AG08396 (cell line): Measurements from ENCODE around the gene BST1.

Experiments
- DNase-seq: peaks from one replicate; pipeline ENCODE4 v3.0.0; 2012; ENCODE audit warnings: low spot score, mixed read lengths

Gene BST1, protein sequence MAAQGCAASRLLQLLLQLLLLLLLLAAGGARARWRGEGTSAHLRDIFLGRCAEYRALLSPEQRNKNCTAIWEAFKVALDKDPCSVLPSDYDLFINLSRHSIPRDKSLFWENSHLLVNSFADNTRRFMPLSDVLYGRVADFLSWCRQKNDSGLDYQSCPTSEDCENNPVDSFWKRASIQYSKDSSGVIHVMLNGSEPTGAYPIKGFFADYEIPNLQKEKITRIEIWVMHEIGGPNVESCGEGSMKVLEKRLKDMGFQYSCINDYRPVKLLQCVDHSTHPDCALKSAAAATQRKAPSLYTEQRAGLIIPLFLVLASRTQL

DNA sequence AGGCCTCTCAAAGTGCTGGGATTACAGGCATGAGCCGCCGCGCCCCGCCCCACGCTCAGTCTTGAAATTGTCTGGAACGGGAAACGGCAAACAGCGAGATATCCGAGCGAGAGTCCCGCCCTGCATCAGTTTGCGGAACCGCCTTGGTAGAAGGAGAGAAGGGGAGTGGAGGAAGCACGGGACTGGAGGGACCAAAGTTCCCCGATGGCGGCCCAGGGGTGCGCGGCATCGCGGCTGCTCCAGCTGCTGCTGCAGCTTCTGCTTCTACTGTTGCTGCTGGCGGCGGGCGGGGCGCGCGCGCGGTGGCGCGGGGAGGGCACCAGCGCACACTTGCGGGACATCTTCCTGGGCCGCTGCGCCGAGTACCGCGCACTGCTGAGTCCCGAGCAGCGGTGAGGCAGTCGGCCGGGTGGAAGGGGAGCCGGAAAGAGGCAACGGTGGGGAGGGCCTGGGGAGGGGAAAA, at the start of gene BST1:
Gene BST1 (plus strand): TSS at position 125 of the 463 bp plus-strand sequence. CDS start 80 bp downstream, at position 205.
- DNase-seq: peak; percentile 62

DNA sequence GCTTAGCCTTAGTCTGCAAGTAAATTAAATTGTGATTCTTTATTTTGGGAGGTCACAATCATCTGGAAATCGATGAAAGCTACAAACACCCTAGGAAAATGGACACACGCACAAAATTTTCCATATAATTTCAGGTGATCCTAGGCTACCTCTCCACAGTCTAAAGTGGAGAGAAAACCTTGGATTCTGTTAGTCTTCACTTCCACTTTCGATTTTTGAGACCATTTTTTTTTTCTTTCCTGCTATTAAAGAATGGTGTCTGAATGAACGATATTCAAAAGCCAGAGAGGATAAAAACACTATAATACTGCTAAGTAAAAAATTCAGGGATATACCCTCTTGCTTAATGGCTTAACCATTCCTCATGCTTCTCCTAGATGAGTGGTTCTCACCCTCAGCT, 49.4 kb upstream of the BST1 start:
- no peak for DNase-seq

DNA sequence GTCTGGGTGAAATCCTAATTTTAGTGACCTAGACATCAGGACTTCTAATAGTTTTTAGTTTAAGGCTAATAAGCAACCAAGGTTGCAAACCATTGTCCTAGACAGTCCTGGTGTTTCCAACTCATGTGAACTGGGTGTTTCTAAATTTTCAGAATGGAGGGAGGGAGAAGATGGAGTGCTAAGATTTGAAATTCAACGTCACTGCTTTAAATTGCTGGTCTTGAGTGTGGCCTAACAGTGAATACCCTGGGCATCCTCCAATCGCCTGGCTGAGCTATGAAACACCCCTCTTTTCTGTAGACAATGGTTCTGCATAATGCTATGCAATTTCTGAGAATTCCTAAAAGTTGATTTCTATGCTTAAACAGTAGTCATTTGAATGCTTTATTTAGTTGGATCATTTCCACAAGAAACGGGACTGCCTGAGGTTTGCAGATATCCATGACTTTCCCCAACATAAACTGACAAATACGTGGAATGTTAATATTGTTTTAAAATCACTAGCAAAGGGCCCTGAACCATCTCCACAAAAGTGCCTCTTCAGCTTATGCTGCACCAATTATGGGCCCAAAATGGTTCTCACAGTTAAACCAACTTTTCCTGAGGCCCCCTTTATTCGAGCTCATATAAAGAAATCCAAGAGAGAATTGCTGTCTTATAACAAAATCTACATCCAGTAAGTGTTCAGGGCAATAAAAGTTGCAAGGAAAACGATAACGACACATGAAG, 48.8 kb upstream of the BST1 start:
- DNase-seq: peak; percentile 43

DNA sequence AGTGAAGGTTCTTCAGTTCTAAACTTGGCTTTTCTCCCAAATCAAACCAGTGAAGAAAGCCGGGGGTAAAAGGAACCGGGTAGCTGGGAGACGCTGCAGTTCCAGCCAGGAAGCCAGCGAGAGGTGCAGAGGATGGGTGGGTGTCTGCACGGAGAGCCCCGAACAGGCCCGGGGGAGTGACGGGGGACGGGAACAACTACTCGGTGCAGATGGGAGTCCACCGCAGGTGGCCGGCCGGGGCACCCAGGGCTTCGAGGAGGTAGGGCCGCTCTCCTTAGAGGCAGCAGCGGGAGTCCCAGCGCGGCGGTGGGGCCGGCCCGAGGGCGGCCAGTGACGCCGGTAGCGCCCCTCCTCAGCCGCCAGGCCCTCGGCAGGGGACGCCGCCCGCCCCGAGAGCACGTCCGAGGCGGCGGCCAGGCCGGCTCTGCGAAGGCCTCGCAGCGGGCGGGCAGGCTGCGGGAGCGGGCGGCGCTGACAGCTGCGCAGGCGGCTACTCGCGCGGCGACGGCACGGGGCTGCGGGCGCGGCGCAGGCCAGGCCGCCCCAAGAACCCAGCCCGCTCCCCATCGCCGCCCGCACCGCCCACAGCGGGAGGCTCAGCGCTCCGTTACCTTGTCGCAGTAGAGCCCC, 48.2 kb upstream of the BST1 start:
- peak; percentile 65 for DNase-seq

DNA sequence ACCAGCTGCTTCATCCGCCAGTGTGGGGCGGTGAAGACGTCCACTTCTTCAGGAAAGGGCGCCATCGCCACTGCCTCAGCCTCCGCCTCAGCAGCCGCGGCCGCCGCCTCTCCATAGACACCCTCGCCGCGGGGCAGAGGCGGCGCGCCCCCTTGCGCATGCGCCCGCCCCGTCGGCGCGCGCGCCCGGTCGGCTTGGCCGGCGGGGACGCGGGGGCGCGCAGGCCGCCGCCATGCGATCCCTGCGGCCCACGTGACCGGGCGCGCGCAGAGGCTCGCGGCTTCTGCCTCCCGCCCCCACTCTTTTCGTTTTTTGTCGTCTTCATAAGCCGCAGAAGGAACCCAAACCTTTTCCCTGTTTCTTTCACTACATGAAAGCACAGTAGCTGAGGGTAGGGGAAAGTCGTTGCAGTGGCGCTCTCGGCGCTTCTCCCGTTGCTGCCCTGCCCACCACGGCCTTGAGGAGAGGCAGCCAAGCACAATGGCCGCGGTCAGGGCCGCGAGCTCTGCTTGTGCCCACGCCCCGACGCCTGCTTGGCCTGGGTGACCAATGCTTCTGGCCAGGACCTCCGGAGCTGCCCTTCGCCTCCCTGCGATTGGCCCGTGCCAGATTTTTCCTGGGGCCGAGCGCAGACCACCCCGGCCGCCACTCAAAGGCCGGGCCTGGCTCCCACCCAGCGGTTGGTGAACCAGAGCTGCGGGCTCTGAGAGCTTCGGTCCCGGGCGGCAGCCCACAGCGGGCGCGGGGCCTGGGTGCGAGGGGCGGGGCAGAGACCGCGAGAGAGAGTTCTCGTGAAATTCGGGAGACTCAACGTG, 47.4 kb upstream of the BST1 start, which contains the start of gene FBXL5:
Gene FBXL5 (minus strand): TSS at position 135 of the 815 bp plus-strand sequence. CDS start 70 bp downstream, at position 65.
- DNase-seq: peak; percentile 98

DNA sequence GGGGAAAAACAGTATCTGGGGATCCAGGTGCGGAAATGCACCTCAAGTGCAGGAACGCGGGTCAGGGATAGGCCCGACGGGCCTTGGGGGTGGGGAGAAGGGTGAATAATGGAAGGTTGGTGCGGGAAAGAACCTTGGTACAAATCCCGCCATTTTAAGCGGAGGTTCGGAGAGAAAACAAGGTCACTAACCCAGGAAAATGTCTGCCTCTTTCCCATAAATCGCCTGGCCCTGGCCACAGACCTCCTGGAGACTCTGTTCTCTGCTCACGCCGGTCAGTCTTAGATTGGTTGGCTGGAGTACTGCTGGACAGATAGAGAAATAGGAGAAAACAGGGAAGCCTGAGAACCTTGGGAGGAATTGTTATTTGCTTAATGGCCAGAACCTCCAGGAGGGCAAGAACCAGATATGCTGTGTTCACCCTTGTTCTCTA, 46.8 kb upstream of the BST1 start:
- DNase-seq: no peak

DNA sequence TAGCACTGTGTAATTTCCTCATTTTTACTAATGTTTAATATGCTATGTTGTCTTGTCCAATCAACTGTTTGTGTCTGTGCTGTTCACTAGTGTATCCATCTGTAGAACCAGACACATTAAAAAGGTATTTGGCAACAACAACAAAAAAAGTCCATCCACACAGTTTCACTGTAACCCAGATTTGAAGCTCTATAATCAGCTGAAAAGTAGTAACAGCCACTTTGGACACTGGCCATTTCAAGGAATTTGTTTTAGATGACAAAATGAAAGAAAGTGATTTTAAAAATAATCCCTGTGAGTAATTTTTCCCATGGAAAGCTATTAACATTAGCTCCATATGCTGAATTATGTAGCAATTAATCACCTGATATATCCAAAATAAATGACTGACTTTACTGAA, 45.5 kb upstream of the BST1 start:
- DNase-seq: no peak

DNA sequence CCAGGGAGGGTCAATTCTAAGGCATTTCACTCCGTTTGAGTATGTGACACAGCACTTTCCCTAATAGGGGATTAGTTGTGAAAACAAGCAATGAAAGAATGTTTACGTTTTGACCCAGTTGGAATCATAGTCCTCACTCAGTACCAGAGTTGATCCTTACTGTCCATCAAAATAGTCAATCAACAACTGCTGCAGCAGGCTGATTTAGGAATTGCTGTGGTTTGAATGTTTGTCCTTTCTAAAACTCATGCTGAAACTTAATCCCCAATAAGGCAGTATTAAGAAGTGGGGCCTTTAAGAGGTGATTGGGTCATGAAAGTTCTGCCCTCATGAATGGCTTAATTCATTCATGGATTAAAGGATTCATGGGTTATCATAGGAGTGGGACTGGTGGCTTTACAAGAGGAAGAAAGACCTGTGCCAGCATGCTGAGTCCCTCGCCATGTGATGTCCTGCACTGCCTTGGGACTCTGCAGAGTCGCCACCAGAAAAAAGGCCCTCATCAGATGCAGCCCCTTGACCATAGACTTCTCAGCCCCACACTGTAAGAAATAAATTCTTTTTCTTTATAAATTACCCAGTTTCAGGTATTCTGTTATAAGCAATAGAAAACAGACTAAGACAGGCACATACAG, 44.6 kb upstream of the BST1 start:
- no peak for DNase-seq

DNA sequence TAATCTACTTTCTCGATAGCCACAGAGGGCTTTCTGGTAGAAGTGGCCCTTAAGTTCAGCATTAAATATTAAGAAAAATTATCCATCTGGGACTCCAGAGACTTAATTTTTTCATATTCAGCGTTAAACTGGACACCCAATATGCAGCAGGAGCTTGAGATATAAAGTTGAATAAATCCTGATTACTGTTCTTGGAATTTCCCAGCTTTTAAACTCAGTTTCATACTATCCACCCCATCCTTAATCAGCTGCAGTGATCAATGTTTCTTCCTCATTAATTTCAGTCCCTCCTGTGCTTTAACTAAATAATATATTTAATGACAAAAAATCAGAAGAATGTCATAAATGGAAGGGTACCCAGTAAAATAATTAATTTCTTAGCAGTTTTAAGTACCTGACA, 44.1 kb upstream of the BST1 start:
- no peak for DNase-seq

DNA sequence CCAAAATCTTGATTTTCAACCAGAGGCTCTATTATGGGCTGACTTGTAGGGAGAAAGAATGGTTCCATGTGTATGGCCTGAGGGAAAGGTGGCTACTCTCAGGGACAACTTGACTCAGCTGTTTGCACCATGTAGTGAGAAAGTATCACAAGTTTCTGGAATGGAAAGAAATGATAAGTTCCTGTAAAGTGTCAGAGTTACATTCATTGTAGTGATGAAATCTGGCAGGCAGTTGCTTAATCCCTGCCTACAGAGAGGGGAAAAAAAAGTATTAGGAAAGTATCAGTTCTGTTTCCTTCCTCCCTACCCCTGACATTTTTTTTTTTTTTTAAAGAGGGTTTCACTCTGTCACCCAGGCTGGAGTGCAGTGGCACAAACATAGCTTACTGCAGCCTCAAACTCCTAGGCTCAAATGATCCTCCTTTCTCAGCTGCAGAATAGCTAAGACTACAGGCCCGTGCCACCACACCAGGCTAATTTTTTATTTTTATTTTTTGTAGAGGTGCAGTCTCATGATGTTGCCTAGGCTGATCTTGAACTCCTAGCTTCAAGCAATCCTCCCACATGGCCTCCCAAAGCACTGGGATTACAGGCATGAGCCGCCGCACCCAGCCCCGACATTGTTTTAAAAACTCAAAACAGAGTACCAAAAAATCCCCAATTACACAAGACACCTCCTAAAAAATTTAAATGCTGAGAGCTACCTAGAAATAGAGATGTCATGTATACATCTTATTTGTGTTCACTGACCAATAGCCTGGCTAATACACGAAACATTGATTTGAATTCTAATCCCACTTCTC, 42.9 kb upstream of the BST1 start:
- peak; percentile 14 for DNase-seq

DNA sequence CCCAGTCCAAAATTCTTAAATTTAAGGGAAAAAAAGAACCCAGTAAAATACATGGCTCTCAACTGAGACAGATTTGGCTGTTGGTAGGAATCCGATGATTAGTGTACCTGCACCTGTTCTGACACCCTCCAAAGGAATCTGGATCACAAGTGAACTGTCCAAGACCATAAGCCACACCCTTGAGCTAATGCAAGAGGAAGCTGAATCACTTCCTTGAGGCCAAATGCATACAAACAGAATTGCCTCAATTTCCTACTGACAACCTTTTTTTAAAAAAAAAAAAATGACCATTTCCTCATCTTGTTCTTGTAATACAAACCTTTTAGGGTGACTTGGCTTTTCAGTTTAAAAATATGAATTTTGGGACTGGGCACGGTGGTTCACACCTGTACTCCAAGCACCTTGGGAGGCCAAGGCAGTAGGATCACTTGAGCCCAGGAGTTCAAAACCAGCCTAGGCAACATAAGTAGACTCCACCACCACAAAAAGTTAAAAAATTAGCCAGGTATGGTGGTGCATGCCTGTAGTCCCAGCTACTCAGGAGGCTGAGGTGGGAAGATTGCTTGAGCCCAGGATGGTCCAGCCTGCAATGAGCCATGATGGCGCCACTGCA, 37.0 kb upstream of the BST1 start:
- DNase-seq: no peak

DNA sequence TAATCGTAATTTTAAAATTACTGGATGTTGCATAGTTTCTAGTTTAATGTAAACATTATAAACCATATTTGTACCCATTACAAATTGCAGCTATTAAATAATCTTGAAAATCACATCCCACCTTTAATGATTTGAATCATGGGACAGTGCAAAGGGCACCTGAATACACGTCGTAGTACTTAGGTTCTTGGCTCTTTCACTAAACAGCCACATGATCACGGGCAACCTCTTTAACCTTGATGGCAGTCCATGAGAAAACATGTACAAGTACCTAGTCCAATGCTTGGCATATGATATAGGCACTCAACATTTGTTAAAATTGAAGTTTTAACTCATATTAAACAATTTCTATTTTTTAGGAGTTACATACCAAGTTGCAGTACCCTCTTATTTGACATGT, 35.9 kb upstream of the BST1 start:
- DNase-seq: no peak

DNA sequence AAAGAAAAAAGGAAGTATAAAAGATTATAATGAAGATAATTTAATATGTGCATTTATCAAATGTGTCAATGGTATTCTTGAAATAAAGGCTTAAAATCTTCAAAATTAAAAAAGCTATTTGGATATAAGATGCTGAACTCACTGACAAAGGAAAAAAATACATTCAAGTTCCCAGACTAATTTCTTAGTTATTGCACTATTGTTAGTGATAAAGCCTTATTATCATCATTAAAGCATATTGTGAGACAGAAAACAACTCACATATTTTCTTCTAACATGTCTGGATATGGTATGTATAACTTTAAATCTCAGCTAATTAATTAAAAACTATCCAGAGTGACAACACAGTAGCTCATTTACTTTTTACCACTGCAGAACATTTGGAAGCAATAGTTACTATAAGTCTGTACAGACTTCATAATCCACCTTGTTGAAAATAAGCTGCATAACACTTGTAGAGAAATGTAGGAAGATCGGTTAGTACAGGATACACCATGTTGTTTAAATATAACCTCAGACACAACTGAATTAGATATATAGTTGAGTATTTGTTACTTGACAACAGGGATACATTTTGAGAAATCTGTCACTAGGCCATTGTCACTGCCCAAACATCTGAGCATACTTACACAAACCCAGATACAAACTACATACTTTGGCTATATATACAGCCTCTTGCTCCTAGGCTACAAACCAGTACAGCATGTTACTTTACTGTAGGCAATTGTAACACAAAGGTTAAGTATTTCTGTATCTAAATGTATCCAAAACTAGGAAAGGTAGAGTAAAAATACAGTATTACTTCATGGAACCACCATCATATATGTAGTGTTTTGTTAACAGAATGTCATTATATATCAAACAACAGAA, 34.1 kb upstream of the BST1 start:
- no peak for DNase-seq

DNA sequence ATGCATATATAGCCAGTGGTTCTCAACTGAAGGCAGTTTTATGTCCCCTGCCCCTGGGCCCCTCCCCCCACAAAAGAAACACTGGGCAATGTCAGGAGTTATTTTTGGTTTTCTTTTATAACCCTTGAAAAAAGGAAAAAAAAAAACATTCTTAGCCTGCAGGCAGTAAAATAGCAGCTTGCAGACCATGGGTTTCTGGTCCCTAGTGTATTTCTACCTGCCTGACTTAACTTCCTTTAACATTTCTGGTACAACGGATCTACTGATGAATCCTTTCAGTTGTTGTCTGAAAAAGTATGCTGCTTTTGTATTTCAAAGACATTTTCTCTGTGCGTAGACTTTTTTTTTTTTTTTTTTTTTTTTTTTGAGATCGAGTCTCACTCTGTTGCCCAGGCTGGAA, 32.3 kb upstream of the BST1 start:
- DNase-seq: no peak

DNA sequence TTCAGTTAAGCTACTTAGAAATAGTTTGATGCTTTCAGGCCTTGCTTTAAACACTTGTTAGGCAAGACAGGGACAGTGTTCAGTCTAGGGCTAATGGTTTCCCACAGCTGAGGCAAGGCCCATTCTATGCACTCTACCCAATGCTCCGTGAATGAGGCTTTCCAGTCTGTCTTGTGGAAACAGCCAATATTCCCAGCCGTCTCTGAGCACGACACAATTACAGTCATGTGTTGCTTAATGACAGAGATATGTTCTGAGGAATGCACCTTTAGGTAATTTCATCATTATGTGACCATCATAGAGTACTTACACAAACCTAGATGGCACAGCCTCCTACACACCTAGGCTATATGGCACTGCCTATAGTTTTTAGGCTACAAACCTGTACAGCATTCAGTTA, 30.8 kb upstream of the BST1 start:
- DNase-seq: no peak

DNA sequence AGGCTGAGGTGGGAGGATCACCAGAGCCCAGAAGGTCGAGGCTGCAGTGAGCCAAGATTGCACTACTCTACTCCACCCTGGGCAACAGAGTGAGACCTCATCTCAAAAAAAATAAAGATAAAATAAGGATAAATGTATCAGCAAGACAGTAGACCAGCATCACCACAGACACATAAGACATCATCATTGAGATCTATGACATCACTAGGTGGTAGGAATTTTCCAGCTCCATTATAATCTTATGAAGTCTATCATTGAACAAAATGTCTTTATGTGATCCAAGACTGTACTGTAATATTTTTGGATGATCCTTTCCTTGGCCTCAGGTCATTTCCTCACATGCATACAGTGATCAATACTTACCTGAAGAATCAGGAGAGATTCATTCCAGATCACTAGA, 29.5 kb upstream of the BST1 start:
- DNase-seq: no peak

DNA sequence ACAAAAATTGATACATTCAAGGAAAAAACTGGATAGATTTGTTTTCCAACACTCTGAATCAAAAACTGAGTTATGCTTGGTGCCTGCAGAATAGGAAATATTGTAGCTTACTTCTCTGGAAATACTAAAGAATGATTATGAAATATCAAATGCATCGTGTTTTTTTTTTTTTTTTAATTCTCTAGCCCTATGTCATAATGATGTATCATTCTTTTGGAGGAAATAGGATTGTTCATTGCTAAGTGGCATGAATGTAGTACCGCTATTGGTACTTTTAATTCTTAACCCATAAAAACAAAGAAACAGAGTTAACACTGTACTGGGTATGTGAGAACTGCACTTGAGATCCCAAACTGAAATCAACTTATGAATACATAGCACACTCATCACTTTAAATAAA, 28.8 kb upstream of the BST1 start:
- DNase-seq: no peak

DNA sequence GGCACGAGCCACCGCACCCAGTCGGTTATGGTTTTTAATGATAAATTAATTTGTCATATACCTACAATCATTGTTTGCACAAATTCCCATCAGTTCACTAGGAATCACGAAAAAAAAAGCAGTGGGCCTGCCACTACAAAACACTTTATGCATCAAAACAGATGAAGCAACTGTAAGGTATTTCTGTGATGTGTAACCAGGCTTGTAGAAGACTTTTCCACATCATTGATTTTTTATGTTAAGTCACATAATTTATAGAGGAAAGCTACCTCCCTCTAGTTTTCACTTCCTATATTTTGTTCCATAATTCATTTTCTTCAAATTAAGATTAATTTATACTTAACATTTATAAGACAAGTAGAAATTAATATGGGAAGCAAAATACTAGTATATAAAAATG, 27.9 kb upstream of the BST1 start:
- DNase-seq: no peak

DNA sequence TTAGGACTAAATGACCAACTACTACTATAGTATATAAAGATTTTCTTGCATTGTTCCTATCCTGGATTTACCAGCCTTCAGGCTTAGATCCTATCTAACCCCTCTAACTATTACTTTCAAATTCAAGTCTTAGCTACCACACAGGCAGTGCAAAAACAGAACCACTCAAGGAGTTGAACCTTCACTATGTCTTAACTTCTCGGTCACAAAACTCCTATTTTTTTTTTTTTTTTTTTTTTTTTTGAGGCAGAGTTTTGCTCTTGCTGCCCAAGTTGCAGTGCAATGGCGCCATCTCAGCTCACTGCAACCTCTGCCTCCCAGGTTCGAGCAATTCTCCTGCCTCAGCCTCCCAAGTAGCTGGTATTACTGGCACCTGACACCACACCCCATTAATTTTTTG, 27.5 kb upstream of the BST1 start:
- DNase-seq: no peak
